Measurements from ENCODE around the gene WWTR1. TPM values are rescaled to one million over a fixed set of nuclear protein-coding genes. Genes with fewer than 3 reads are reported as not detected.

The WWTR1 gene
- polyA plus RNA-seq, 1 experiment = 119 TPM

GRCh38 chr3:149529099-149529498, 128.7 kb downstream of the WWTR1 start:
- no peak for TF ChIP-seq CTCF (IDR thresholded peaks at IDR 0.05; ENCODE audit: insufficient read depth, low read depth, low read length)
- Histone ChIP-seq H3K4me3 (ENCODE audit: low read depth, low read length) (no peak overlapping the region), H3K36me3 (ENCODE audit: control insufficient read depth, insufficient read depth, low read length) (peaks cover 8% of the 10 kb centered on the region), H3K27me3 (ENCODE audit: control insufficient read depth, insufficient read depth, low read length) (no peaks in the 10 kb centered on the region)
- no peak for DNase-seq (ENCODE audit: low read depth)
- ChIA-PET CTCF (interaction anchor here (1.2 kb wide), 1 partner anchor 128 kb away, joined by 3 read pairs; the partner anchor contains the start of gene WWTR1), POLR2A (no interaction called here)

- peaks cover 12% of the 10 kb centered on the region for H3K36me3 ChIP-seq (ENCODE audit: control insufficient read depth, insufficient read depth, low read length)
- ChIA-PET POLR2A (no interaction called here), CTCF (interaction anchor here (0.7 to 1.5 kb wide), 5 partner anchors 14 to 280 kb away, joined by 3 to 7 read pairs (median 4); no protein-coding TSS in a partner anchor)
- no peak overlapping the region for H3K4me3 ChIP-seq (ENCODE audit: low read depth, low read length)
- TF ChIP-seq CTCF (IDR thresholded peaks at IDR 0.05; ENCODE audit: insufficient read depth, low read depth, low read length) = no peak
- H3K27me3 ChIP-seq (ENCODE audit: control insufficient read depth, insufficient read depth, low read length) = no peaks in the 10 kb centered on the region
- no peak for DNase-seq (ENCODE audit: low read depth)
These were observed 129.5 kb downstream of the WWTR1 start for GRCh38 chr3:149528340-149528650.

- Histone ChIP-seq H3K4me3 (ENCODE audit: low read depth, low read length) (no peak overlapping the region), H3K27me3 (ENCODE audit: control insufficient read depth, insufficient read depth, low read length) (no peaks in the 10 kb centered on the region), H3K36me3 (ENCODE audit: control insufficient read depth, insufficient read depth, low read length) (peaks cover 11% of the 10 kb centered on the region)
- ChIA-PET POLR2A (no interaction called here), CTCF (interaction anchor here (0.7 to 1.5 kb wide), 5 partner anchors 14 to 280 kb away, joined by 3 to 7 read pairs (median 4); no protein-coding TSS in a partner anchor)
- peak; percentile 31 for TF ChIP-seq CTCF (IDR thresholded peaks at IDR 0.05; ENCODE audit: insufficient read depth, low read depth, low read length)
- DNase-seq (ENCODE audit: low read depth) = no peak
These were observed 130.1 kb downstream of the WWTR1 start for GRCh38 chr3:149527531-149528339.

- Histone ChIP-seq H3K36me3 (ENCODE audit: control insufficient read depth, insufficient read depth, low read length) (peaks cover 11% of the 10 kb centered on the region), H3K27me3 (ENCODE audit: control insufficient read depth, insufficient read depth, low read length) (no peaks in the 10 kb centered on the region), H3K4me3 (ENCODE audit: low read depth, low read length) (no peak overlapping the region)
- ChIA-PET POLR2A (no interaction called here), CTCF (interaction anchor here (0.8 to 2.4 kb wide), 6 partner anchors 11 to 249 kb away, joined by 3 to 9 read pairs (median 6); no protein-coding TSS in a partner anchor)
- no peak for TF ChIP-seq CTCF (IDR thresholded peaks at IDR 0.05; ENCODE audit: insufficient read depth, low read depth, low read length)
- DNase-seq (ENCODE audit: low read depth) = no peak
These were observed 134.1 kb downstream of the WWTR1 start for GRCh38 chr3:149523512-149524299.

- ChIA-PET POLR2A (no interaction called here), CTCF (interaction anchor here (0.7 to 1.7 kb wide), 5 partner anchors 14 to 288 kb away, joined by 3 to 5 read pairs (median 3); partner anchors contain the start of gene WWTR1)
- Histone ChIP-seq H3K27me3 (ENCODE audit: control insufficient read depth, insufficient read depth, low read length) (no peaks in the 10 kb centered on the region), H3K36me3 (ENCODE audit: control insufficient read depth, insufficient read depth, low read length) (peaks cover 10% of the 10 kb centered on the region), H3K4me3 (ENCODE audit: low read depth, low read length) (no peak overlapping the region)
- no peak for DNase-seq (ENCODE audit: low read depth)
- TF ChIP-seq CTCF (IDR thresholded peaks at IDR 0.05; ENCODE audit: insufficient read depth, low read depth, low read length) = no peak
These were observed 137.9 kb downstream of the WWTR1 start for GRCh38 chr3:149519912-149520311.
